Osteoblast (primary cell): ENCODE data around the gene C5. TPM values are rescaled to one million over a fixed set of nuclear protein-coding genes. Genes with fewer than 3 reads are reported as not detected.
A peak's percentile ranks its signal among the peaks of the same experiment; 100 is the strongest.

Source experiments
- DNase-seq: peaks from one replicate; pipeline ENCODE4 v3.0.0; 2011; ENCODE audit warnings: low spot score, mixed read lengths; ENCODE audit not compliant: insufficient read length; ENCODE audit errors: missing footprints
- H2AFZ ChIP-seq: 2 replicates; pipeline ENCODE4 v1.6.0; 2011; ENCODE audit warnings: mild to moderate bottlenecking, low read length
- H3K27ac ChIP-seq: 2 replicates; pipeline ENCODE4 v1.5.1; 2011; ENCODE audit warnings: mild to moderate bottlenecking, low read depth, low read length, moderate library complexity
- H3K27me3 ChIP-seq: 2 replicates; pipeline ENCODE4 v1.6.0; 2012; ENCODE audit warnings: mild to moderate bottlenecking, control low read depth, inconsistent platforms, low read length, moderate library complexity; ENCODE audit not compliant: insufficient read depth
- H3K36me3 ChIP-seq: 2 replicates; pipeline ENCODE4 v1.5.1; 2011; ENCODE audit warnings: mild to moderate bottlenecking, low read length, control low read depth, moderate library complexity; ENCODE audit not compliant: insufficient read depth
- H3K4me1 ChIP-seq: 2 replicates; pipeline ENCODE4 v1.5.1; 2011; ENCODE audit warnings: mild to moderate bottlenecking, low read length, control low read depth, moderate library complexity; ENCODE audit not compliant: insufficient read depth
- H3K4me2 ChIP-seq: 2 replicates; pipeline ENCODE4 v1.6.0; 2011; ENCODE audit warnings: mild to moderate bottlenecking, low read length; ENCODE audit not compliant: insufficient read depth
- H3K4me3 ChIP-seq: fragments of 200-600 bp; sonication (generic); 3 replicates; pipeline ENCODE4 v1.5.1; 2012; ENCODE audit warnings: mild to moderate bottlenecking, low read length, inconsistent platforms; ENCODE audit not compliant: insufficient read depth
- H3K79me2 ChIP-seq: 2 replicates; pipeline ENCODE4 v1.6.0; 2012; ENCODE audit warnings: mild to moderate bottlenecking, low read length, control low read depth, inconsistent platforms; ENCODE audit not compliant: insufficient read depth
- H3K9me3 ChIP-seq: 2 replicates; pipeline ENCODE4 v1.5.1; 2011; ENCODE audit warnings: low read depth, low read length, control low read depth
- H4K20me1 ChIP-seq: 2 replicates; pipeline ENCODE4 v1.6.0; 2012; ENCODE audit warnings: mild to moderate bottlenecking, low read length, control low read depth; ENCODE audit not compliant: insufficient read depth
- CTCF ChIP-seq: IDR thresholded peaks from 2 replicates; pipeline ENCODE4 v1.5.1; 2011; ENCODE audit warnings: mild to moderate bottlenecking, low read depth, low read length, moderate library complexity; ENCODE audit errors: extremely low read depth
- total RNA-seq: library from RNA; depleted of rRNA; stranded (reverse); fragments of >200 nt; gene quantifications from 2 replicates; pipeline ENCODE4 v1.2.3, GENCODE V29; 2012

C5 gene
- total RNA-seq, 1 donor = 5.1 TPM

- H3K9me3 ChIP-seq = no peaks in the 10 kb centered on the region
- H3K27me3 ChIP-seq = no peaks in the 10 kb centered on the region
- TF ChIP-seq CTCF = no peak
- H3K36me3 ChIP-seq = peaks cover under 1% of the 10 kb centered on the region
- H3K4me1 ChIP-seq = peaks cover 15% of the 10 kb centered on the region
- no peaks in the 10 kb centered on the region for H3K79me2 ChIP-seq
- H4K20me1 ChIP-seq = no peaks in the 10 kb centered on the region
- H3K4me3 ChIP-seq = no peak overlapping the region
- H2AFZ ChIP-seq = no peak overlapping the region
- no peak overlapping the region for H3K4me2 ChIP-seq
- DNase-seq = no peak
- no peak overlapping the region for H3K27ac ChIP-seq
Observed at GRCh38 chr9:121088576-121088975, 38.5 kb upstream of the C5 start.

GRCh38 chr9:121085661-121086060 lies 35.6 kb upstream of the C5 start:
- Histone ChIP-seq H2AFZ (peak overlapping the region; percentile 2), H3K4me1 (peaks cover 15% of the 10 kb centered on the region), H3K9me3 (no peaks in the 10 kb centered on the region), H3K79me2 (no peaks in the 10 kb centered on the region), H3K4me2 (peak overlapping the region; percentile 50), H4K20me1 (no peaks in the 10 kb centered on the region), H3K4me3 (no peak overlapping the region), H3K27me3 (no peaks in the 10 kb centered on the region), H3K27ac (peak overlapping the region; percentile 80), H3K36me3 (peaks cover 3% of the 10 kb centered on the region)
- DNase-seq = peak; percentile 73
- TF ChIP-seq CTCF = no peak

GRCh38 chr9:121082075-121082474 lies 32.0 kb upstream of the C5 start:
- TF ChIP-seq CTCF = no peak
- no peak overlapping the region for H3K27ac ChIP-seq
- H3K27me3 ChIP-seq = no peaks in the 10 kb centered on the region
- no peaks in the 10 kb centered on the region for H3K79me2 ChIP-seq
- no peak overlapping the region for H3K4me3 ChIP-seq
- H2AFZ ChIP-seq = no peak overlapping the region
- H4K20me1 ChIP-seq = no peaks in the 10 kb centered on the region
- peaks cover 15% of the 10 kb centered on the region for H3K4me1 ChIP-seq
- peaks cover 3% of the 10 kb centered on the region for H3K36me3 ChIP-seq
- no peak for DNase-seq
- no peak overlapping the region for H3K4me2 ChIP-seq
- no peaks in the 10 kb centered on the region for H3K9me3 ChIP-seq

GRCh38 chr9:121075251-121076036 lies 25.4 kb upstream of the C5 start:
- Histone ChIP-seq H3K27me3 (no peaks in the 10 kb centered on the region), H3K79me2 (no peaks in the 10 kb centered on the region), H3K36me3 (no peaks in the 10 kb centered on the region), H3K4me2 (peak overlapping the region; percentile 94), H3K9me3 (no peaks in the 10 kb centered on the region), H2AFZ (peak overlapping the region; percentile 97), H3K4me1 (peaks cover 27% of the 10 kb centered on the region), H3K27ac (peak overlapping the region; percentile 91), H4K20me1 (no peaks in the 10 kb centered on the region), H3K4me3 (peak overlapping the region; percentile 96)
- TF ChIP-seq CTCF = no peak
- peak; percentile 19 for DNase-seq
